Omental fat pad (tissue), 4 donors: Measurements from ENCODE around the gene FDX2. TPM values are rescaled to one million over a fixed set of nuclear protein-coding genes. Genes with fewer than 3 reads are reported as not detected.

Source experiments
- ATAC-seq: fragments of 150-250 bp; one replicate; pipeline ENCODE4 v1.9.1; 2016; ENCODE audit warnings: mild to moderate bottlenecking, moderate library complexity; ENCODE audit not compliant: low FRiP score
- DNase-seq: peaks from one replicate; pipeline ENCODE4 v3.0.0-alpha.2; 2019; ENCODE audit warnings: low spot score
- CTCF ChIP-seq, 3 donors: fragments of 450-650 bp; IDR thresholded peaks; one replicate each; pipeline ENCODE4 v1.5.1; 2016 to 2017; ENCODE audit warnings: antibody characterized with exemption in 3 of 3, mild to moderate bottlenecking in 3 of 3, moderate library complexity in 2 of 3
- small RNA-seq: library from RNA; depleted of rRNA; stranded (forward); fragments of <200 nt; gene quantifications from one replicate; pipeline ENCODE3, GENCODE V24; 2016
- total RNA-seq, 4 donors: library from RNA; depleted of rRNA; stranded (reverse); fragments of >200 nt; gene quantifications; one replicate each; pipeline ENCODE4 v1.1.0, GENCODE V29; 2016

Gene FDX2
- total RNA-seq, 4 donors from 2014 or later, result 9.0 to 26.2 (median 17.8) TPM

GRCh38 chr19:10270180-10270615 lies 45.6 kb downstream of the FDX2 start:
- TF ChIP-seq CTCF (IDR thresholded peaks at IDR 0.05), result no peak
- peak; percentile 52 for DNase-seq
- peak; percentile 38 for ATAC-seq

DNA sequence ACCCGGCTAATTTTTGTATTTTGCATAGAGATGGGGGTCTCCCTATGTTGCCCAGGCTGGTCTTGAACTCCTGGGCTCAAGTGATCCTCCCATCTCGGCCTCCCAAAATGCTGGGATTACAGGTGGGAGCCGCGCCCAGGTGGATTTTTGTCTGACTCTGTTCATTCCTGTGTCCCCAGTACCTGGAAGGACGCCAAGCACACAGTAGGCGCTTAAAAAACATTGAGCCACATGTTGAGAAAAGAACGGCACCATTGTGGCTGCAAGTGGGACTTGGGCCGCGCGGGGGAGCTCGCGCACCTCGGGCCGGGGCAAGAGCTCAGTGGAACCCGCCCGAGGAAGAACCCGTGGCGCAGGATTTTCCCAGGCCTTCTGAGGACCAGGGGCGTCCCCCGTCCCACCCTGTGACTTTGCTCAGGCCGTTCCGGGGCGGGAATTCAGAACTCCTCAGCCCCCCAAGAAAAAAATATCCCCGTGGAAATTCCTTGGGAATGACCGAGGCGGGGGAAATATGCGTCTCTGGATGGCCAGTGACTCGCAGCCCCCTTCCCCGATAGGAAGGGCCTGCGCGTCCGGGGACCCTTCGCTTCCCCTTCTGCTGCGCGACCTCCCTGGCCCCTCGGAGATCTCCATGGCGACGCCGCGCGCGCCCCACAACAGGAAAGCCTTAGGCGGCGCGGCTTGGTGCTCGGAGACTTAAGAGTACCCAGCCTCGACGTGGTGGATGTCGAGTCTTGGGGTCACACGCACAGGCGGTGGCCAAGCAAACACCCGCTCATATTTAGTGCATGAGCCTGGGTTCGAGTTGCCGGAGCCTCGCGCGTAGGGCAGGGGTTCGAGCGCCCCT lies 46.3 kb downstream of the FDX2 start:
- peak; percentile 66 for ATAC-seq

DNA sequence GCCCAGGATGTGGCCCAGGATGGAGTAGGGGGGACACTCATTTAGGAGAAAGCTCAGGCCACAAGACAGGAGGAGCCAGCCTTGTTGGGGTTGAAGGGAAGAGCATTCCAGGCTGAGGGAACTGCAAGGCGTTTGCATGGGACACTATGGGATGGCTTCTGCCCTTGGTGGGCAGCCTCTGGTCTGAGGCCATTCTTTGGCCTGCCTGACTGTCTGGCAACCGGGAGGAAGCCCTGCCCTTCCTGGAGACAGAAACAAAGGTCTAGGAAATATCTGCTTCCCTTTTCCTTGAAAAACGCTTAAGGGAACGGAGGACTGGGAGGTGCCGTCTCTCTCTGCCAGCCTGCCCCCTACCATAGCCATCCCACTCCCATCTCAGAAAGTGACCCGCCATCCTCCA lies 47.7 kb downstream of the FDX2 start:
- DNase-seq (no peak), ATAC-seq (no peak)
- TF ChIP-seq CTCF (IDR thresholded peaks at IDR 0.05), result no peak

More for the DNA sequence above, 46.3 kb downstream of the FDX2 start:
- DNase-seq, result peak; percentile 87
- TF ChIP-seq CTCF (IDR thresholded peaks at IDR 0.05), result peak in 2 of 3 donors; percentile 7 to 96

DNA sequence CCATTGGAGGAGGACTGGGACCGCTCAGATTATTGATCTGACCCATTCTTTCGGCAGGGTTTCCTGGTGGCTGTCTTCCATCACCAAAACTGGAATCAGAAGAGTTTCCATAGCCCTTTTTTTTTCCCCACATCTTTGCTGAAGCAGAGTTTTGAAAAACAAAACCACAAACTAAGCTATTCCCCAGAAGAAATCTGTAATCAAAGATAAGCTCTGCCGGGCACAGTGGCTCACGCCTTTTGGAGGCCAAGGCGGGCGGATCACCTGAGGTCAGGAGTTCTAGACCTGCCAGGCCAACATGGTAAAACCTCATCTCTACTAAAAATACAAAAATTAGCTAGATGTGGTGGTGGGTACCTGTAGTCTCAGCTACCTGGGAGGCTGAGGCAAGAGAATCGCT lies 49.1 kb downstream of the FDX2 start:
- no peak for TF ChIP-seq CTCF (IDR thresholded peaks at IDR 0.05)
- ATAC-seq, result no peak

GRCh38 chr19:10262771-10263170 lies 53.0 kb downstream of the FDX2 start:
- no peak for TF ChIP-seq CTCF (IDR thresholded peaks at IDR 0.05)
- DNase-seq (no peak), ATAC-seq (no peak)

More for the DNA sequence above, 49.1 kb downstream of the FDX2 start:
- DNase-seq, result no peak

DNA sequence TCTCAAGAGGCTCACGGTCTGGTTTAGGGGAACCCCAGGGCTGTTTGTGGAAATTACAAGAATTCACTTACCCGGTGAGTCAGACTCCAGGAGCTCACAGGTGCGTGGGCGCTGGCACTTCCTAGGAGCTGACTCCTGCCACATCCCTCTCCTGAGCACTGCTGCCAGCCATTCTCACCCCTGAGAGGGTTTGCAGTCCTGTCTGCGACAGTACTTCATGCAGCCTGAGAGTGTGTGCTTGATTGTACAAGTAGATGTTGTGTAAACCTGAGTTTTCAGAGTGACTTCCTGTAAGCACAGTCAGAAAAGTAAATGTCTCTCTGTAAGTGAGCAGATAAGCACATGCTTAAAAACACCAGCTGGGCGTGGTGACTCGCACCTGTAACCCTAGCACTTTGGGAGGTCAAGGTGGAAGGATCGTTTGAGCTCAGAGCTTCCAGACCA lies 55.7 kb downstream of the FDX2 start:
- no peak for DNase-seq
- no peak for TF ChIP-seq CTCF (IDR thresholded peaks at IDR 0.05)
- peak; percentile 79 for ATAC-seq

Small RNA genes lying within 50 kb of the gene (small RNA-seq; reads per million reads assigned to genes)
- gene AC011511.1 (not detected), gene AC011511.4 (not detected)

Other genes starting within 250 kb of the FDX2 start
- 10 to 100 TPM; 20.7 to 36.7 (median 27.7) TPM for gene SHFL, start 229.7 kb downstream of the FDX2 start, total RNA-seq
- under 1 TPM in 3 of 4 donors, not detected in 1; 0.31 to 0.84 (median 0.37) TPM for gene ANGPTL6, start 213.3 kb downstream of the FDX2 start, total RNA-seq
- gene PPAN, start 209.7 kb downstream of the FDX2 start, total RNA-seq, result 10 to 100 TPM; 25.0 to 79.7 (median 32.0) TPM
- 10 to 100 TPM in 1 of 4 donors, 1 to 10 TPM in 3; 2.7 to 18.7 (median 4.7) TPM for gene P2RY11, start 204.3 kb downstream of the FDX2 start, total RNA-seq
- gene EIF3G, start 196.1 kb downstream of the FDX2 start, total RNA-seq, result 100 to 1,000 TPM; 223 to 282 (median 242) TPM
- 10 to 100 TPM; 38.4 to 84.7 (median 50.2) TPM for gene DNMT1, start 121.1 kb downstream of the FDX2 start, total RNA-seq
- 10 to 100 TPM; 15.1 to 16.8 (median 15.9) TPM for gene S1PR2, start 84.7 kb downstream of the FDX2 start, total RNA-seq
- gene MRPL4, start 63.8 kb downstream of the FDX2 start, total RNA-seq, result 10 to 100 TPM; 44.6 to 73.3 (median 65.7) TPM
- gene ICAM1, start 44.9 kb downstream of the FDX2 start, total RNA-seq, result 100 to 1,000 TPM in 2 of 4 donors, 10 to 100 TPM in 2; 20.7 to 286 (median 81.0) TPM
- gene ICAM4, start 29.1 kb downstream of the FDX2 start, total RNA-seq, result 1 to 10 TPM in 3 of 4 donors, under 1 TPM in 1; 0.82 to 7.5 (median 2.0) TPM
- gene ICAM5, start 26.1 kb downstream of the FDX2 start, total RNA-seq, result 1 to 10 TPM in 1 of 4 donors, under 1 TPM in 3; 0.31 to 1.1 (median 0.53) TPM
- 1 to 10 TPM in 1 of 4 donors, under 1 TPM in 3; 0.19 to 2.4 (median 0.94) TPM for gene ZGLP1, start 6.2 kb downstream of the FDX2 start, total RNA-seq
- 10 to 100 TPM; 12.4 to 23.9 (median 15.8) TPM for gene RAVER1, start 17.5 kb upstream of the FDX2 start, total RNA-seq
- 10 to 100 TPM in 1 of 4 donors, 1 to 10 TPM in 3; 7.7 to 41.1 (median 9.4) TPM for gene ICAM3, start 23.6 kb upstream of the FDX2 start, total RNA-seq
- gene TYK2, start 64.6 kb upstream of the FDX2 start, total RNA-seq, result 100 to 1,000 TPM in 1 of 4 donors, 10 to 100 TPM in 3; 60.2 to 137 (median 76.9) TPM
- gene CDC37, start 87.5 kb upstream of the FDX2 start, total RNA-seq, result 100 to 1,000 TPM; 146 to 308 (median 195) TPM
- 10 to 100 TPM in 3 of 4 donors, 1 to 10 TPM in 1; 9.8 to 30.3 (median 16.2) TPM for gene PDE4A, start 104.5 kb upstream of the FDX2 start, total RNA-seq
- gene KEAP1, start 187.3 kb upstream of the FDX2 start, total RNA-seq, result 10 to 100 TPM; 53.2 to 65.6 (median 59.3) TPM
- gene S1PR5, start 201.4 kb upstream of the FDX2 start, total RNA-seq, result under 1 TPM; 0.47 to 0.72 (median 0.56) TPM
- gene ATG4D, start 227.9 kb upstream of the FDX2 start, total RNA-seq, result 10 to 100 TPM; 12.9 to 16.6 (median 15.4) TPM
- 10 to 100 TPM in 3 of 4 donors, 1 to 10 TPM in 1; 9.1 to 36.3 (median 16.3) TPM for gene KRI1, start 250.0 kb upstream of the FDX2 start, total RNA-seq